HUES6 (cell line): ENCODE measurements around the gene FBXO17.

Experiments
- H3K27ac ChIP-seq: 2 replicates; pipeline ENCODE4 v1.7.0; 2013; ENCODE audit warnings: low read depth, mild to moderate bottlenecking, low read length, inconsistent platforms
- H3K27me3 ChIP-seq: 2 replicates; pipeline ENCODE4 v1.6.1; 2013; ENCODE audit warnings: low read length; ENCODE audit not compliant: control insufficient read depth, insufficient read depth
- H3K36me3 ChIP-seq: 2 replicates; pipeline ENCODE4 v1.6.1; 2013; ENCODE audit warnings: low read length; ENCODE audit not compliant: control insufficient read depth, insufficient read depth
- H3K4me1 ChIP-seq: 2 replicates; pipeline ENCODE4 v1.6.1; 2013; ENCODE audit warnings: low read length; ENCODE audit not compliant: control insufficient read depth, insufficient read depth
- H3K4me3 ChIP-seq: 2 replicates; pipeline ENCODE4 v1.5.1; 2013; ENCODE audit warnings: low read depth, low read length
- H3K9ac ChIP-seq: one replicate; pipeline ENCODE4 v1.6.1; 2013; ENCODE audit warnings: mild to moderate bottlenecking, low read length
- H3K9me3 ChIP-seq: 2 replicates; pipeline ENCODE4 v1.6.1; 2013; ENCODE audit warnings: low read depth, low read length; ENCODE audit not compliant: control insufficient read depth, insufficient read depth

The FBXO17 gene

GRCh38 chr19:38975214-38975860 is at the start of gene FBXO17:
TSS of gene FBXO17 (minus strand) at chr19:38975742. CDS start at chr19:38950319, 25,423 bp downstream.
- Histone ChIP-seq H3K27ac (peak within 1 kb of the TSS; percentile 64; the same call in 1 of the 2 replicates), H3K4me1 (peaks cover 12% of the 10 kb centered on the region), H3K36me3 (peaks cover 2% of the 10 kb centered on the region; the same call in 1 of the 2 replicates), H3K27me3 (no peaks in the 10 kb centered on the region), H3K9me3 (peaks cover 5% of the 10 kb centered on the region), H3K4me3 (peak within 1 kb of the TSS; percentile 69), H3K9ac (peak within 1 kb of the TSS; percentile 86)

GRCh38 chr19:39024875-39025641 is 49.5 kb upstream of the FBXO17 start:
- Histone ChIP-seq H3K27ac (no peak overlapping the region), H3K4me3 (no peak overlapping the region), H3K9me3 (peaks cover 7% of the 10 kb centered on the region; the same call in 1 of the 2 replicates), H3K36me3 (peaks cover 27% of the 10 kb centered on the region), H3K4me1 (no peaks in the 10 kb centered on the region), H3K9ac (no peak overlapping the region), H3K27me3 (no peaks in the 10 kb centered on the region)

GRCh38 chr19:39021063-39021462 is 45.5 kb upstream of the FBXO17 start:
- no peak overlapping the region for H3K27ac ChIP-seq
- no peak overlapping the region for H3K4me3 ChIP-seq
- H3K9me3 ChIP-seq = no peaks in the 10 kb centered on the region
- H3K27me3 ChIP-seq = no peaks in the 10 kb centered on the region
- H3K9ac ChIP-seq = no peak overlapping the region
- no peaks in the 10 kb centered on the region for H3K4me1 ChIP-seq
- peaks cover 7% of the 10 kb centered on the region for H3K36me3 ChIP-seq

GRCh38 chr19:39017646-39018045 is 42.1 kb upstream of the FBXO17 start:
- no peak overlapping the region for H3K9ac ChIP-seq
- H3K4me3 ChIP-seq = no peak overlapping the region
- H3K36me3 ChIP-seq = no peaks in the 10 kb centered on the region
- H3K4me1 ChIP-seq = no peaks in the 10 kb centered on the region
- no peaks in the 10 kb centered on the region for H3K27me3 ChIP-seq
- no peaks in the 10 kb centered on the region for H3K9me3 ChIP-seq
- H3K27ac ChIP-seq = no peak overlapping the region

- Histone ChIP-seq H3K36me3 (no peaks in the 10 kb centered on the region), H3K27me3 (no peaks in the 10 kb centered on the region), H3K4me1 (no peaks in the 10 kb centered on the region), H3K9ac (no peak overlapping the region), H3K4me3 (no peak overlapping the region), H3K9me3 (no peaks in the 10 kb centered on the region), H3K27ac (no peak overlapping the region)
These were observed 41.5 kb upstream of the FBXO17 start for GRCh38 chr19:39017026-39017425.

GRCh38 chr19:39014037-39014436 is 38.5 kb upstream of the FBXO17 start:
- H3K27me3 ChIP-seq = no peaks in the 10 kb centered on the region
- H3K9ac ChIP-seq = no peak overlapping the region
- no peaks in the 10 kb centered on the region for H3K4me1 ChIP-seq
- H3K4me3 ChIP-seq = no peak overlapping the region
- H3K27ac ChIP-seq = no peak overlapping the region
- H3K9me3 ChIP-seq = no peaks in the 10 kb centered on the region
- H3K36me3 ChIP-seq = no peaks in the 10 kb centered on the region

- H3K27me3 ChIP-seq = no peaks in the 10 kb centered on the region
- H3K9me3 ChIP-seq = no peaks in the 10 kb centered on the region
These were observed 33.5 kb upstream of the FBXO17 start for GRCh38 chr19:39009001-39009400.

GRCh38 chr19:39008137-39008536 is 32.6 kb upstream of the FBXO17 start:
- Histone ChIP-seq H3K9me3 (no peaks in the 10 kb centered on the region), H3K36me3 (no peaks in the 10 kb centered on the region), H3K9ac (no peak overlapping the region), H3K4me3 (no peak overlapping the region), H3K27me3 (no peaks in the 10 kb centered on the region), H3K27ac (no peak overlapping the region), H3K4me1 (no peaks in the 10 kb centered on the region)

More at GRCh38 chr19:39009001-39009400, 33.5 kb upstream of the FBXO17 start:
- Histone ChIP-seq H3K4me1 (no peaks in the 10 kb centered on the region), H3K4me3 (no peak overlapping the region), H3K9ac (no peak overlapping the region), H3K36me3 (no peaks in the 10 kb centered on the region), H3K27ac (no peak overlapping the region)

GRCh38 chr19:39007096-39007495 is 31.6 kb upstream of the FBXO17 start:
- H3K27ac ChIP-seq = no peak overlapping the region
- H3K27me3 ChIP-seq = no peaks in the 10 kb centered on the region
- H3K4me1 ChIP-seq = no peaks in the 10 kb centered on the region
- H3K9ac ChIP-seq = no peak overlapping the region
- H3K4me3 ChIP-seq = no peak overlapping the region
- H3K9me3 ChIP-seq = no peaks in the 10 kb centered on the region
- H3K36me3 ChIP-seq = no peaks in the 10 kb centered on the region

GRCh38 chr19:39004403-39004802 is 28.9 kb upstream of the FBXO17 start:
- no peak overlapping the region for H3K27ac ChIP-seq
- H3K9me3 ChIP-seq = no peaks in the 10 kb centered on the region
- H3K4me3 ChIP-seq = no peak overlapping the region
- H3K4me1 ChIP-seq = no peaks in the 10 kb centered on the region
- no peaks in the 10 kb centered on the region for H3K27me3 ChIP-seq
- H3K9ac ChIP-seq = no peak overlapping the region
- H3K36me3 ChIP-seq = no peaks in the 10 kb centered on the region

- no peak overlapping the region for H3K4me3 ChIP-seq
- H3K9me3 ChIP-seq = no peaks in the 10 kb centered on the region
- H3K4me1 ChIP-seq = no peaks in the 10 kb centered on the region
- no peak overlapping the region for H3K27ac ChIP-seq
- H3K9ac ChIP-seq = no peak overlapping the region
- no peaks in the 10 kb centered on the region for H3K27me3 ChIP-seq
- no peaks in the 10 kb centered on the region for H3K36me3 ChIP-seq
These were observed 28.3 kb upstream of the FBXO17 start for GRCh38 chr19:39003796-39004195.
